HCT116 (cell line): Measurements from ENCODE around the gene ETDC. TPM values are rescaled to one million over a fixed set of nuclear protein-coding genes. Genes with fewer than 3 reads are reported as not detected.

ENCODE experiments used
- ATAC-seq: fragments of 200-7000 bp; cut with Tn5 transposase; 2 replicates; pipeline ENCODE4 v1.9.1; 2020; ENCODE audit warnings: mild to moderate bottlenecking, moderate library complexity
- BruUV-seq: library from RNA; stranded (reverse); fragments of 400-500 nt; replicated peaks from 2 replicates; lab custom pipeline; 2021; lab: Mats Ljungman, UMichigan
- CTCF ChIA-PET: fragments of 300-600 bp; sonication (Branson Sonifier 250); formaldehyde crosslinking; loops from one replicate; lab custom pipeline; 2021; ENCODE audit warnings: antibody characterized with exemption; lab: Charles Lee
- POLR2A ChIA-PET: fragments of 300-600, 350-600 bp; sonication (Branson Sonifier 250); formaldehyde crosslinking; loops from one replicate; lab custom pipeline; 2021; ENCODE audit warnings: antibody characterized with exemption; lab: Charles Lee
- RAD21 ChIA-PET, 2 experiments: fragments of 300-600 bp; sonication (Branson Sonifier 250); formaldehyde crosslinking; loops; one replicate each; lab custom pipeline; 2023; ENCODE audit warnings: low total read pairs in 2 of 2; ENCODE audit not compliant: uncharacterized antibody in 2 of 2, unreplicated experiment in 2 of 2, low non-redundant PET in 1 of 2; lab: Charles Lee
- DNase-seq: peaks from one replicate; pipeline ENCODE4 v3.0.0-alpha.2; 2010; ENCODE audit warnings: low read depth, low spot score
- H2AFZ ChIP-seq: fragments of 200-600 bp; shearing (Covaris generic), sonication (generic); 2 replicates; pipeline ENCODE4 v1.6.1; 2017; ENCODE audit warnings: low read depth, mixed run types, mixed read lengths, antibody characterized with exemption, low read length; ENCODE audit not compliant: poor library complexity, severe bottlenecking
- H3K27ac ChIP-seq: 2 replicates; pipeline ENCODE4 v1.5.1; 2012; ENCODE audit warnings: low read depth, low read length
- H3K27me3 ChIP-seq: fragments of 200-600 bp; sonication (generic); 2 replicates; pipeline ENCODE4 v1.6.1; 2016; ENCODE audit warnings: mixed run types, low read length, mixed read lengths; ENCODE audit not compliant: insufficient read depth
- H3K36me3 ChIP-seq, 2 experiments: fragments of 200-500 bp in 1 of 2; fragments of 200-600 bp in 1 of 2; sonication (Bioruptor generic) in 1 of 2; sonication (generic) in 1 of 2; 2 replicates each; pipeline versions ENCODE4 v1.5.1 to v1.6.1; 2014 to 2016; ENCODE audit warnings: low read length in 2 of 2, inconsistent platforms in 1 of 2, mixed read lengths in 1 of 2, mixed run types in 1 of 2; ENCODE audit not compliant: insufficient read depth in 2 of 2, control insufficient read depth in 1 of 2
- H3K4me1 ChIP-seq, 2 experiments: fragments of 200-600 bp in 1 of 2; sonication (generic) in 1 of 2; 2 replicates each; pipeline versions ENCODE4 v1.5.1 to v1.6.1; 2012 to 2017; ENCODE audit warnings: low read length in 2 of 2, inconsistent platforms in 1 of 2, mild to moderate bottlenecking in 1 of 2, mixed read lengths in 1 of 2, mixed run types in 1 of 2, moderate library complexity in 1 of 2; ENCODE audit not compliant: insufficient read depth in 2 of 2, control insufficient read depth in 1 of 2
- H3K4me2 ChIP-seq: fragments of 200-600 bp; sonication (generic); 2 replicates; pipeline ENCODE4 v1.6.1; 2017; ENCODE audit warnings: mixed run types, low read length, mixed read lengths
- H3K4me3 ChIP-seq, 2 experiments: fragments of 200-600 bp in 1 of 2; sonication (generic) in 1 of 2; replicated peaks in 1 of 2; 2 replicates each; pipeline ENCODE4 v1.5.1; 2011 to 2016; ENCODE audit warnings: low read length in 2 of 2, control low read depth in 1 of 2, low read depth in 1 of 2, mild to moderate bottlenecking in 1 of 2, mixed read lengths in 1 of 2, mixed run types in 1 of 2
- H3K79me2 ChIP-seq: fragments of 200-600 bp; sonication (generic); 2 replicates; pipeline ENCODE4 v1.6.1; 2017; ENCODE audit warnings: mild to moderate bottlenecking, mixed run types, low read length, moderate library complexity, mixed read lengths; ENCODE audit not compliant: insufficient read depth
- H3K9ac ChIP-seq: fragments of 200-600 bp; sonication (generic); 2 replicates; pipeline ENCODE4 v1.6.1; 2016; ENCODE audit warnings: low read length, mixed read lengths
- H3K9me2 ChIP-seq: fragments of 200-600 bp; sonication (generic), shearing (Covaris generic); 2 replicates; pipeline ENCODE4 v1.6.1; 2017; ENCODE audit warnings: mixed run types, mild to moderate bottlenecking, moderate library complexity; ENCODE audit not compliant: insufficient read depth
- H3K9me3 ChIP-seq, 2 experiments: fragments of 200-500 bp in 1 of 2; fragments of 200-600 bp in 1 of 2; sonication (Bioruptor generic) in 1 of 2; sonication (generic) in 1 of 2; 2 replicates each; pipeline ENCODE4 v1.6.1; 2014 to 2017; ENCODE audit warnings: low read length in 2 of 2, mixed read lengths in 2 of 2, inconsistent platforms in 1 of 2, low read depth in 1 of 2, mild to moderate bottlenecking in 1 of 2, mixed run types in 1 of 2, moderate library complexity in 1 of 2; ENCODE audit not compliant: control insufficient read depth in 1 of 2, insufficient read depth in 1 of 2
- H4K20me1 ChIP-seq: fragments of 200-600 bp; sonication (generic), shearing (Covaris generic); 2 replicates; pipeline ENCODE4 v1.6.1; 2017; ENCODE audit warnings: mixed run types, mild to moderate bottlenecking, moderate library complexity; ENCODE audit not compliant: insufficient read depth
- CBX3 ChIP-seq: IDR thresholded peaks from 2 replicates; pipeline ENCODE4 v1.6.1; 2012; ENCODE audit warnings: low read depth
- CEBPB ChIP-seq: IDR thresholded peaks from 2 replicates; pipeline ENCODE4 v1.6.1; 2012; ENCODE audit warnings: low read depth
- EZH2 ChIP-seq: fragments of 200-600 bp; sonication (generic); IDR thresholded peaks from 2 replicates; pipeline ENCODE4 v1.6.1; 2017; ENCODE audit warnings: antibody characterized with exemption, mixed run types
- EZH2phosphoT487 ChIP-seq: fragments of 200-600 bp; IDR thresholded peaks from 2 replicates; pipeline ENCODE4 v1.6.1; 2018; ENCODE audit warnings: antibody characterized with exemption, borderline replicate concordance
- FOSL1 ChIP-seq: IDR thresholded peaks from 2 replicates; pipeline ENCODE4 v1.6.1; 2012; ENCODE audit warnings: low read depth
- JUND ChIP-seq: IDR thresholded peaks from 2 replicates; pipeline ENCODE4 v1.6.1; 2012
- POLR2A ChIP-seq: IDR thresholded peaks from 2 replicates; pipeline ENCODE4 v1.7.0; 2011; ENCODE audit warnings: borderline replicate concordance; ENCODE audit not compliant: insufficient read depth, insufficient read length; ENCODE audit errors: extremely low read depth
- POLR2AphosphoS5 ChIP-seq: IDR thresholded peaks from 2 replicates; pipeline ENCODE4 v1.6.1; 2011; ENCODE audit warnings: mild to moderate bottlenecking, low read depth, low read length, moderate library complexity
- RAD21 ChIP-seq: IDR thresholded peaks from 2 replicates; pipeline ENCODE4 v1.6.1; 2012; ENCODE audit warnings: low read depth, mild to moderate bottlenecking
- SIN3A ChIP-seq: IDR thresholded peaks from 2 replicates; pipeline ENCODE4 v1.6.1; 2012; ENCODE audit warnings: low read depth
- SP1 ChIP-seq: IDR thresholded peaks from 2 replicates; pipeline ENCODE4 v1.6.1; 2012; ENCODE audit warnings: low read depth
- SRF ChIP-seq: IDR thresholded peaks from 2 replicates; pipeline ENCODE4 v1.6.1; 2012; ENCODE audit warnings: low read depth
- TCF7L2 ChIP-seq: IDR thresholded peaks from 2 replicates; pipeline ENCODE4 v1.7.0; 2011; ENCODE audit warnings: borderline replicate concordance, inconsistent platforms; ENCODE audit not compliant: insufficient read depth, insufficient read length; ENCODE audit errors: extremely low read depth
- YY1 ChIP-seq: IDR thresholded peaks from 2 replicates; pipeline ENCODE4 v1.6.1; 2011; ENCODE audit warnings: low read length, low read depth, moderate library complexity, mild to moderate bottlenecking; ENCODE audit not compliant: insufficient replicate concordance; ENCODE audit errors: extremely low read depth
- ZFX ChIP-seq: fragments of 450-650 bp; IDR thresholded peaks from 2 replicates; pipeline ENCODE4 v1.6.1; 2017
- intact Hi-C: fragments of 100-400 bp; cut with micrococcal nuclease; formaldehyde crosslinking; loops from 2 replicates; pipeline ENCODE4 v1.10.0; 2022
- total RNA-seq: library from RNA; stranded (reverse); gene quantifications from one replicate; pipeline ENCODE4 v1.2.1, GENCODE V29; 2021; ENCODE audit not compliant: unreplicated experiment
- TF ChIP-seq, protein P1 (sequence below): IDR thresholded peaks from 2 replicates; pipeline ENCODE4 v1.6.1; 2012
- TF ChIP-seq, protein P2 (sequence below), 3 experiments: fragments of 200-600 bp in 1 of 3; sonication (generic) in 1 of 3; IDR thresholded peaks in 2 of 3; conservative IDR thresholded peaks in 1 of 3; 2 replicates each; pipeline ENCODE4 v1.5.1; 2012 to 2017; ENCODE audit warnings: low read depth in 2 of 3, low read length in 2 of 3, antibody characterized with exemption in 1 of 3, borderline replicate concordance in 1 of 3, control low read depth in 1 of 3, mild to moderate bottlenecking in 1 of 3, mixed read lengths in 1 of 3, mixed run types in 1 of 3, moderate library complexity in 1 of 3; ENCODE audit not compliant: insufficient read depth in 1 of 3
- TF ChIP-seq, protein P3 (sequence below): IDR thresholded peaks from 2 replicates; pipeline ENCODE4 v1.6.1; 2011; ENCODE audit warnings: mild to moderate bottlenecking, low read length, moderate library complexity; ENCODE audit not compliant: insufficient replicate concordance; ENCODE audit errors: extremely low read depth

Gene ETDC
- total RNA-seq, 1 experiment from 2014 or later: not detected

DNA sequence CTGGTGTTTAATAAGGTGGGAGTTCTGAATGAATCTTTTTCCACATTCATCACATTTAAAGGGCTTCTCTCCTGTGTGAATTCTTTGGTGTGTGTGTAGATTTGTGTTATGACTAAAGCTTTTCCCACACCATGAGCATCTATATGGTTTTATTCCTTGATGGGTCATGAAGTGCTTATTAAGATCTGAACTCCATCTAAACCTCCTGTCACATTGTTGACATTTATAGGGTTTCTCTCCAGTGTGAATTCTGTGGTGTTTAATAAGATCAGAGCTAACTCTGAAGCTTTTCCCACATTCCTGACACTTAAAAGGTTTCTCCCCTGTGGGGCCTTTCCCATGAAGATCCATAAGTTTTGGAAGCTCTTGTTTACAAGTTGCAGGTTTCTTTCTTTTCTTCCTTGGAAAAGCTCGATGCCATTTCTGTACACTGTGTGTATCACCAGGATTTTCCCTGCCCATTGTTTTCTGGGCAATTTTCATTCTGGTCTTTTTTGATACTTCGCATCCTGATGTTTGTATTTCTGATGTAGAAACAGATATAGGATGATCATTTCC is 21.9 kb upstream of the ETDC start:
- Histone ChIP-seq H3K4me2 (no peak overlapping the region), H3K27ac (no peak overlapping the region), H3K79me2 (no peaks in the 10 kb centered on the region), H3K9me2 (no peaks in the 10 kb centered on the region), H3K9me3 (no peaks in the 10 kb centered on the region; a peak in 1 of 4 replicates), H3K4me1 (no peaks in the 10 kb centered on the region), H3K36me3 (no peaks in the 10 kb centered on the region), H2AFZ (no peak overlapping the region), H3K9ac (no peak overlapping the region), H3K4me3 (no peak overlapping the region), H4K20me1 (no peaks in the 10 kb centered on the region), H3K27me3 (no peaks in the 10 kb centered on the region)
- DNase-seq (no peak), ATAC-seq (no peak)
- intact Hi-C loops: no loop called here
- no peak for TF ChIP-seq EZH2
- TF ChIP-seq RAD21: no peak
- TF ChIP-seq POLR2AphosphoS5: no peak
- TF ChIP-seq, protein P1, sequence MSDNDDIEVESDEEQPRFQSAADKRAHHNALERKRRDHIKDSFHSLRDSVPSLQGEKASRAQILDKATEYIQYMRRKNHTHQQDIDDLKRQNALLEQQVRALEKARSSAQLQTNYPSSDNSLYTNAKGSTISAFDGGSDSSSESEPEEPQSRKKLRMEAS: no peak
- TF ChIP-seq, protein P2, sequence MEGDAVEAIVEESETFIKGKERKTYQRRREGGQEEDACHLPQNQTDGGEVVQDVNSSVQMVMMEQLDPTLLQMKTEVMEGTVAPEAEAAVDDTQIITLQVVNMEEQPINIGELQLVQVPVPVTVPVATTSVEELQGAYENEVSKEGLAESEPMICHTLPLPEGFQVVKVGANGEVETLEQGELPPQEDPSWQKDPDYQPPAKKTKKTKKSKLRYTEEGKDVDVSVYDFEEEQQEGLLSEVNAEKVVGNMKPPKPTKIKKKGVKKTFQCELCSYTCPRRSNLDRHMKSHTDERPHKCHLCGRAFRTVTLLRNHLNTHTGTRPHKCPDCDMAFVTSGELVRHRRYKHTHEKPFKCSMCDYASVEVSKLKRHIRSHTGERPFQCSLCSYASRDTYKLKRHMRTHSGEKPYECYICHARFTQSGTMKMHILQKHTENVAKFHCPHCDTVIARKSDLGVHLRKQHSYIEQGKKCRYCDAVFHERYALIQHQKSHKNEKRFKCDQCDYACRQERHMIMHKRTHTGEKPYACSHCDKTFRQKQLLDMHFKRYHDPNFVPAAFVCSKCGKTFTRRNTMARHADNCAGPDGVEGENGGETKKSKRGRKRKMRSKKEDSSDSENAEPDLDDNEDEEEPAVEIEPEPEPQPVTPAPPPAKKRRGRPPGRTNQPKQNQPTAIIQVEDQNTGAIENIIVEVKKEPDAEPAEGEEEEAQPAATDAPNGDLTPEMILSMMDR (IDR thresholded peaks at IDR 0.05 in 2 of 3, conservative IDR thresholded peaks at IDR 0.05 in 1 of 3; ENCODE audit: borderline replicate concordance in 1 of 3, insufficient read depth in 1 of 3, low read depth in 2 of 3, low read length in 2 of 3): no peak
- TF ChIP-seq SP1: no peak
- TF ChIP-seq EZH2phosphoT487: no peak
- no peak for TF ChIP-seq FOSL1
- TF ChIP-seq ZFX: no peak
- TF ChIP-seq POLR2A: no peak
- no peak for TF ChIP-seq TCF7L2
- no peak for TF ChIP-seq JUND
- TF ChIP-seq CEBPB: no peak
- no peak for TF ChIP-seq SRF
- TF ChIP-seq CBX3: no peak
- TF ChIP-seq, protein P3, sequence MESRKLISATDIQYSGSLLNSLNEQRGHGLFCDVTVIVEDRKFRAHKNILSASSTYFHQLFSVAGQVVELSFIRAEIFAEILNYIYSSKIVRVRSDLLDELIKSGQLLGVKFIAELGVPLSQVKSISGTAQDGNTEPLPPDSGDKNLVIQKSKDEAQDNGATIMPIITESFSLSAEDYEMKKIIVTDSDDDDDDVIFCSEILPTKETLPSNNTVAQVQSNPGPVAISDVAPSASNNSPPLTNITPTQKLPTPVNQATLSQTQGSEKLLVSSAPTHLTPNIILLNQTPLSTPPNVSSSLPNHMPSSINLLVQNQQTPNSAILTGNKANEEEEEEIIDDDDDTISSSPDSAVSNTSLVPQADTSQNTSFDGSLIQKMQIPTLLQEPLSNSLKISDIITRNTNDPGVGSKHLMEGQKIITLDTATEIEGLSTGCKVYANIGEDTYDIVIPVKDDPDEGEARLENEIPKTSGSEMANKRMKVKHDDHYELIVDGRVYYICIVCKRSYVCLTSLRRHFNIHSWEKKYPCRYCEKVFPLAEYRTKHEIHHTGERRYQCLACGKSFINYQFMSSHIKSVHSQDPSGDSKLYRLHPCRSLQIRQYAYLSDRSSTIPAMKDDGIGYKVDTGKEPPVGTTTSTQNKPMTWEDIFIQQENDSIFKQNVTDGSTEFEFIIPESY: no peak
- TF ChIP-seq SIN3A: no peak
- no peak for TF ChIP-seq YY1
- RAD21 ChIA-PET: no interaction called here
- CTCF ChIA-PET: no interaction called here
- POLR2A ChIA-PET: no interaction called here
- BruUV-seq: no TSS peak
